Measurements from ENCODE around the gene GYPC.
"Not testable (repeated sequence)": the region's sequence is repeated elsewhere in the genome, so short reads cannot be mapped to it uniquely, and the experiment has no call there.

Gene GYPC

GRCh38 chr2:126655500-126656430 is at the start of gene GYPC:
GYPC (plus strand) TSS chr2:126656158; CDS start chr2:126656264, 106 bp downstream.
- no peak for DNase-seq (ENCODE audit: low read depth, low spot score)
- no peak within 1 kb of the TSS for H3K27ac ChIP-seq

GRCh38 chr2:126614524-126615227 is 41.3 kb upstream of the GYPC start:
- DNase-seq (ENCODE audit: low read depth, low spot score): no peak
- H3K27ac ChIP-seq: no peak overlapping the region

- no peak for DNase-seq (ENCODE audit: low read depth, low spot score)
- no peak overlapping the region for H3K27ac ChIP-seq
Observed at GRCh38 chr2:126616606-126617069, 39.3 kb upstream of the GYPC start.

GRCh38 chr2:126620302-126620701 is 35.7 kb upstream of the GYPC start:
- no peak for DNase-seq (ENCODE audit: low read depth, low spot score)

GRCh38 chr2:126623000-126623399 is 33.0 kb upstream of the GYPC start:
- DNase-seq (ENCODE audit: low read depth, low spot score): no peak
- no peak overlapping the region for H3K27ac ChIP-seq

More at GRCh38 chr2:126620302-126620701, 35.7 kb upstream of the GYPC start:
- no peak overlapping the region for H3K27ac ChIP-seq

- DNase-seq (ENCODE audit: low read depth, low spot score): no peak
- no peak overlapping the region for H3K27ac ChIP-seq
Observed at GRCh38 chr2:126627643-126628042, 28.3 kb upstream of the GYPC start.

- no peak for DNase-seq (ENCODE audit: low read depth, low spot score)
- no peak overlapping the region for H3K27ac ChIP-seq
Observed at GRCh38 chr2:126634273-126634861, 21.6 kb upstream of the GYPC start.

- DNase-seq (ENCODE audit: low read depth, low spot score): no peak
- H3K27ac ChIP-seq: no peak overlapping the region
Observed at GRCh38 chr2:126635281-126635680, 20.7 kb upstream of the GYPC start.

- H3K27ac ChIP-seq: no peak overlapping the region
- DNase-seq (ENCODE audit: low read depth, low spot score): no peak
Observed at GRCh38 chr2:126635736-126636135, 20.2 kb upstream of the GYPC start.

GRCh38 chr2:126637386-126637785 is 18.6 kb upstream of the GYPC start:
- DNase-seq (ENCODE audit: low read depth, low spot score): no peak
- no peak overlapping the region for H3K27ac ChIP-seq

GRCh38 chr2:126638746-126639145 is 17.2 kb upstream of the GYPC start:
- no peak overlapping the region for H3K27ac ChIP-seq
- DNase-seq (ENCODE audit: low read depth, low spot score): no peak

- DNase-seq (ENCODE audit: low read depth, low spot score): no peak
- no peak overlapping the region for H3K27ac ChIP-seq
Observed at GRCh38 chr2:126639276-126639675, 16.7 kb upstream of the GYPC start.

- not testable (repeated sequence) for DNase-seq (ENCODE audit: low read depth, low spot score); H3K27ac ChIP-seq
Observed at GRCh38 chr2:126641294-126641693, 14.7 kb upstream of the GYPC start.

GRCh38 chr2:126642031-126642430 is 13.9 kb upstream of the GYPC start:
- DNase-seq (ENCODE audit: low read depth, low spot score): no peak
- H3K27ac ChIP-seq: no peak overlapping the region

- DNase-seq (ENCODE audit: low read depth, low spot score): no peak
- no peak overlapping the region for H3K27ac ChIP-seq
Observed at GRCh38 chr2:126643431-126643830, 12.5 kb upstream of the GYPC start.

- no peak for DNase-seq (ENCODE audit: low read depth, low spot score)
- no peak overlapping the region for H3K27ac ChIP-seq
Observed at GRCh38 chr2:126643972-126644371, 12.0 kb upstream of the GYPC start.

GRCh38 chr2:126644630-126645191 is 11.2 kb upstream of the GYPC start:
- no peak for DNase-seq (ENCODE audit: low read depth, low spot score)
- H3K27ac ChIP-seq: no peak overlapping the region

GRCh38 chr2:126645211-126645618 is 10.7 kb upstream of the GYPC start:
- H3K27ac ChIP-seq: no peak overlapping the region
- DNase-seq (ENCODE audit: low read depth, low spot score): no peak

GRCh38 chr2:126646026-126646425 is 9.9 kb upstream of the GYPC start:
- no peak for DNase-seq (ENCODE audit: low read depth, low spot score)

GRCh38 chr2:126647714-126648344 is 8.1 kb upstream of the GYPC start:
- not testable (repeated sequence) for DNase-seq (ENCODE audit: low read depth, low spot score); H3K27ac ChIP-seq

More at GRCh38 chr2:126646026-126646425, 9.9 kb upstream of the GYPC start:
- no peak overlapping the region for H3K27ac ChIP-seq

Measured in epithelial cell of prostate (primary cell).